SK-N-SH treated with all-trans-retinoic acid at 6 μM for 48 hours (cell line): Measurements from ENCODE around the gene DCDC1.
A peak's percentile ranks its signal among the peaks of the same experiment; 100 is the strongest.

Experiments
- ATAC-seq: fragments of 200-7000 bp; cut with Tn5 transposase; 3 replicates; pipeline ENCODE4 v1.9.1; 2020; ENCODE audit warnings: mild to moderate bottlenecking, moderate library complexity
- ARNTL ChIP-seq: fragments of 450-650 bp; formaldehyde crosslinking; IDR thresholded peaks from 2 replicates; pipeline ENCODE4 v1.5.0; 2020; ENCODE audit warnings: low read depth, mild to moderate bottlenecking, moderate library complexity, borderline replicate concordance
- BACH2 ChIP-seq: fragments of 250-450 bp; sonication (Bioruptor Pico); IDR thresholded peaks from 2 replicates; pipeline ENCODE4 v1.9.0; 2021; ENCODE audit warnings: mild to moderate bottlenecking, borderline replicate concordance
- CSDC2 ChIP-seq: fragments of 250-450 bp; sonication (Bioruptor Pico); IDR thresholded peaks from 2 replicates; pipeline ENCODE4 v1.5.0; 2020; ENCODE audit warnings: mild to moderate bottlenecking, moderate library complexity
- ESRRG ChIP-seq: fragments of 250-450 bp; sonication (Bioruptor Pico); IDR thresholded peaks from 2 replicates; pipeline ENCODE4 v1.6.1; 2021; ENCODE audit warnings: mild to moderate bottlenecking
- GLIS3 ChIP-seq: fragments of 250-450 bp; sonication (Bioruptor Pico); IDR thresholded peaks from 2 replicates; pipeline ENCODE4 v1.5.0; 2020; ENCODE audit warnings: mild to moderate bottlenecking, moderate library complexity
- ISL1 ChIP-seq: fragments of 250-450 bp; sonication (Bioruptor Pico); IDR thresholded peaks from 2 replicates; pipeline ENCODE4 v2.1.2; 2022; ENCODE audit warnings: mild to moderate bottlenecking, moderate library complexity
- RARB ChIP-seq: fragments of 250-450 bp; sonication (Bioruptor Pico); IDR thresholded peaks from 2 replicates; pipeline ENCODE4 v1.8.0; 2021; ENCODE audit warnings: mild to moderate bottlenecking, moderate library complexity
- SNAI2 ChIP-seq: fragments of 250-450 bp; sonication (Bioruptor Pico); IDR thresholded peaks from 2 replicates; pipeline ENCODE4 v1.5.0; 2020; ENCODE audit warnings: mild to moderate bottlenecking, moderate library complexity
- TCF4 ChIP-seq: fragments of 250-450 bp; sonication (Bioruptor Pico); IDR thresholded peaks from 2 replicates; pipeline ENCODE4 v1.8.0; 2021; ENCODE audit warnings: mild to moderate bottlenecking, moderate library complexity, borderline replicate concordance
- TOX ChIP-seq: fragments of 250-450 bp; sonication (Bioruptor Pico); IDR thresholded peaks from 2 replicates; pipeline ENCODE4 v1.8.0; 2021; ENCODE audit warnings: mild to moderate bottlenecking, moderate library complexity, borderline replicate concordance
- ZC3H10 ChIP-seq: fragments of 250-450 bp; sonication (Bioruptor Pico); IDR thresholded peaks from 2 replicates; pipeline ENCODE4 v1.5.1; 2021; ENCODE audit warnings: mild to moderate bottlenecking, moderate library complexity
- ZFP3 ChIP-seq: fragments of 250-450 bp; sonication (Bioruptor Pico); IDR thresholded peaks from 2 replicates; pipeline ENCODE4 v1.5.0; 2020; ENCODE audit warnings: mild to moderate bottlenecking, moderate library complexity
- ZNF565 ChIP-seq: fragments of 450-650 bp; formaldehyde crosslinking; conservative IDR thresholded peaks from 2 replicates; pipeline ENCODE4 v1.5.0; 2020; ENCODE audit warnings: low read depth, mild to moderate bottlenecking, moderate library complexity
- ZNF70 ChIP-seq: fragments of 450-650 bp; formaldehyde crosslinking; IDR thresholded peaks from 2 replicates; pipeline ENCODE4 v1.5.0; 2020; ENCODE audit warnings: mild to moderate bottlenecking, moderate library complexity
- ZNF8 ChIP-seq: fragments of 450-650 bp; formaldehyde crosslinking; IDR thresholded peaks from 2 replicates; pipeline ENCODE4 v1.5.0; 2020; ENCODE audit warnings: mild to moderate bottlenecking, moderate library complexity
- TF ChIP-seq, protein P1 (sequence below): fragments of 250-450 bp; sonication (Bioruptor Pico); IDR thresholded peaks from 2 replicates; pipeline ENCODE4 v1.5.0; 2020; ENCODE audit warnings: mild to moderate bottlenecking, moderate library complexity
- TF ChIP-seq, protein P2 (sequence below): fragments of 250-450 bp; sonication (Bioruptor Pico); IDR thresholded peaks from 2 replicates; pipeline ENCODE4 v1.8.0; 2020; ENCODE audit warnings: mild to moderate bottlenecking, moderate library complexity, borderline replicate concordance
- TF ChIP-seq, protein P3 (sequence below): fragments of 250-450 bp; sonication (Bioruptor Pico); IDR thresholded peaks from 2 replicates; pipeline ENCODE4 v1.5.1; 2020; ENCODE audit warnings: low read depth, mild to moderate bottlenecking, moderate library complexity
- TF ChIP-seq, protein P4 (sequence below): fragments of 250-450 bp; sonication (Bioruptor Pico); IDR thresholded peaks from 2 replicates; pipeline ENCODE4 v1.8.0; 2021; ENCODE audit warnings: low read depth, mild to moderate bottlenecking, moderate library complexity, borderline replicate concordance

DCDC1 gene

DNA sequence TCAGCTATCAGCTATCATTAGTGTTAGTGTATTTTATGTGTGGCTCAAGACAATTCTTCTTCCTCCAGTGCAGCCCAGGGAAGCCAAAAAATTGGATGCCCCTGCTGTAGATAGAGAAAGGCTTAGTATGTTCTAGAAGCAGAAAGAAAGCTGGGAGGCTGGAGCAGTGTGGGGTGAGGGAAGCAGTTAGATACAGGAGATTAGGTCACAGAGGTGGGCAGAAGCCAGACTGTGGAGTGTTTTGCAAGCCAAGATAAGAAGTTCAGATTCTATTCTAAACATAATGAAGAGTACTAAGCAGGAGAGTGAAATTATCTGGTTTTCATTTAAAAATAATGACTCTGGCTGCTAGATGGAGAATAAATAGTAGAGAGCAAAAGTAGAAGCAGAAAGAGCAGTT is 381.7 kb downstream of the DCDC1 start:
- no peak for ATAC-seq
- TF ChIP-seq ZNF70 (CRISPR knock-in tag): no peak
- TF ChIP-seq BACH2 (CRISPR knock-in tag): no peak
- TF ChIP-seq GLIS3 (CRISPR knock-in tag): no peak
- TF ChIP-seq, protein P1, sequence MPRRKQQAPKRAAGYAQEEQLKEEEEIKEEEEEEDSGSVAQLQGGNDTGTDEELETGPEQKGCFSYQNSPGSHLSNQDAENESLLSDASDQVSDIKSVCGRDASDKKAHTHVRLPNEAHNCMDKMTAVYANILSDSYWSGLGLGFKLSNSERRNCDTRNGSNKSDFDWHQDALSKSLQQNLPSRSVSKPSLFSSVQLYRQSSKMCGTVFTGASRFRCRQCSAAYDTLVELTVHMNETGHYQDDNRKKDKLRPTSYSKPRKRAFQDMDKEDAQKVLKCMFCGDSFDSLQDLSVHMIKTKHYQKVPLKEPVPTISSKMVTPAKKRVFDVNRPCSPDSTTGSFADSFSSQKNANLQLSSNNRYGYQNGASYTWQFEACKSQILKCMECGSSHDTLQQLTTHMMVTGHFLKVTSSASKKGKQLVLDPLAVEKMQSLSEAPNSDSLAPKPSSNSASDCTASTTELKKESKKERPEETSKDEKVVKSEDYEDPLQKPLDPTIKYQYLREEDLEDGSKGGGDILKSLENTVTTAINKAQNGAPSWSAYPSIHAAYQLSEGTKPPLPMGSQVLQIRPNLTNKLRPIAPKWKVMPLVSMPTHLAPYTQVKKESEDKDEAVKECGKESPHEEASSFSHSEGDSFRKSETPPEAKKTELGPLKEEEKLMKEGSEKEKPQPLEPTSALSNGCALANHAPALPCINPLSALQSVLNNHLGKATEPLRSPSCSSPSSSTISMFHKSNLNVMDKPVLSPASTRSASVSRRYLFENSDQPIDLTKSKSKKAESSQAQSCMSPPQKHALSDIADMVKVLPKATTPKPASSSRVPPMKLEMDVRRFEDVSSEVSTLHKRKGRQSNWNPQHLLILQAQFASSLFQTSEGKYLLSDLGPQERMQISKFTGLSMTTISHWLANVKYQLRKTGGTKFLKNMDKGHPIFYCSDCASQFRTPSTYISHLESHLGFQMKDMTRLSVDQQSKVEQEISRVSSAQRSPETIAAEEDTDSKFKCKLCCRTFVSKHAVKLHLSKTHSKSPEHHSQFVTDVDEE: no peak
- no peak for TF ChIP-seq ZNF8
- no peak for TF ChIP-seq ARNTL (CRISPR knock-in tag)
- TF ChIP-seq, protein P2, sequence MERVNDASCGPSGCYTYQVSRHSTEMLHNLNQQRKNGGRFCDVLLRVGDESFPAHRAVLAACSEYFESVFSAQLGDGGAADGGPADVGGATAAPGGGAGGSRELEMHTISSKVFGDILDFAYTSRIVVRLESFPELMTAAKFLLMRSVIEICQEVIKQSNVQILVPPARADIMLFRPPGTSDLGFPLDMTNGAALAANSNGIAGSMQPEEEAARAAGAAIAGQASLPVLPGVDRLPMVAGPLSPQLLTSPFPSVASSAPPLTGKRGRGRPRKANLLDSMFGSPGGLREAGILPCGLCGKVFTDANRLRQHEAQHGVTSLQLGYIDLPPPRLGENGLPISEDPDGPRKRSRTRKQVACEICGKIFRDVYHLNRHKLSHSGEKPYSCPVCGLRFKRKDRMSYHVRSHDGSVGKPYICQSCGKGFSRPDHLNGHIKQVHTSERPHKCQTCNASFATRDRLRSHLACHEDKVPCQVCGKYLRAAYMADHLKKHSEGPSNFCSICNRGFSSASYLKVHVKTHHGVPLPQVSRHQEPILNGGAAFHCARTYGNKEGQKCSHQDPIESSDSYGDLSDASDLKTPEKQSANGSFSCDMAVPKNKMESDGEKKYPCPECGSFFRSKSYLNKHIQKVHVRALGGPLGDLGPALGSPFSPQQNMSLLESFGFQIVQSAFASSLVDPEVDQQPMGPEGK: no peak

DNA sequence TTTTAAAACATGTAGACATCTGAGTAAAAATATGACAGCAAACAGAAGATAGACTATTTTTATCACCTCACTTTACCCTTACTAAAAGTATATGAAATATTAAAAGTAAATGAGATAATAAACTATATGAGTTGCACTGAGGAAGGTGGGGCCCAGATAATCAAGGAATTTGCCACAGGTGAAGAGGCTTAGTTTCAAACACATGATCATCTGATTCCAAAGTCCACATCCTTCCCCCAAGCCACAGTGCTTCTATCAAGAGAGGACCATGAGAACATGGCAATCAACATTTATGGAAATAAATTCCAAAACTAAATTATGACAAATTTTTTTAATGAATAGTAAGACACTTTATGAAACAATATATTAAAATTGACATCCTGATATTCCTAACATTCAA is 384.0 kb downstream of the DCDC1 start:
- TF ChIP-seq TCF4 (CRISPR knock-in tag) (no peak), RARB (CRISPR knock-in tag) (no peak), ZFP3 (CRISPR knock-in tag) (no peak), BACH2 (CRISPR knock-in tag) (no peak), ARNTL (CRISPR knock-in tag) (no peak), ZNF565 (CRISPR knock-in tag) (no peak)
- TF ChIP-seq, protein P1: no peak
- TF ChIP-seq, protein P3, sequence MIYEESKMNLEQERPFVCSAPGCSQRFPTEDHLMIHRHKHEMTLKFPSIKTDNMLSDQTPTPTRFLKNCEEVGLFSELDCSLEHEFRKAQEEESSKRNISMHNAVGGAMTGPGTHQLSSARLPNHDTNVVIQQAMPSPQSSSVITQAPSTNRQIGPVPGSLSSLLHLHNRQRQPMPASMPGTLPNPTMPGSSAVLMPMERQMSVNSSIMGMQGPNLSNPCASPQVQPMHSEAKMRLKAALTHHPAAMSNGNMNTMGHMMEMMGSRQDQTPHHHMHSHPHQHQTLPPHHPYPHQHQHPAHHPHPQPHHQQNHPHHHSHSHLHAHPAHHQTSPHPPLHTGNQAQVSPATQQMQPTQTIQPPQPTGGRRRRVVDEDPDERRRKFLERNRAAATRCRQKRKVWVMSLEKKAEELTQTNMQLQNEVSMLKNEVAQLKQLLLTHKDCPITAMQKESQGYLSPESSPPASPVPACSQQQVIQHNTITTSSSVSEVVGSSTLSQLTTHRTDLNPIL (CRISPR knock-in tag): no peak
- TF ChIP-seq, protein P4, sequence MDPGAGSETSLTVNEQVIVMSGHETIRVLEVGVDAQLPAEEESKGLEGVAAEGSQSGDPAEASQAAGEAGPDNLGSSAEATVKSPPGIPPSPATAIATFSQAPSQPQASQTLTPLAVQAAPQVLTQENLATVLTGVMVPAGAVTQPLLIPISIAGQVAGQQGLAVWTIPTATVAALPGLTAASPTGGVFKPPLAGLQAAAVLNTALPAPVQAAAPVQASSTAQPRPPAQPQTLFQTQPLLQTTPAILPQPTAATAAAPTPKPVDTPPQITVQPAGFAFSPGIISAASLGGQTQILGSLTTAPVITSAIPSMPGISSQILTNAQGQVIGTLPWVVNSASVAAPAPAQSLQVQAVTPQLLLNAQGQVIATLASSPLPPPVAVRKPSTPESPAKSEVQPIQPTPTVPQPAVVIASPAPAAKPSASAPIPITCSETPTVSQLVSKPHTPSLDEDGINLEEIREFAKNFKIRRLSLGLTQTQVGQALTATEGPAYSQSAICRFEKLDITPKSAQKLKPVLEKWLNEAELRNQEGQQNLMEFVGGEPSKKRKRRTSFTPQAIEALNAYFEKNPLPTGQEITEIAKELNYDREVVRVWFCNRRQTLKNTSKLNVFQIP (CRISPR knock-in tag): no peak
- no peak for ATAC-seq

DNA sequence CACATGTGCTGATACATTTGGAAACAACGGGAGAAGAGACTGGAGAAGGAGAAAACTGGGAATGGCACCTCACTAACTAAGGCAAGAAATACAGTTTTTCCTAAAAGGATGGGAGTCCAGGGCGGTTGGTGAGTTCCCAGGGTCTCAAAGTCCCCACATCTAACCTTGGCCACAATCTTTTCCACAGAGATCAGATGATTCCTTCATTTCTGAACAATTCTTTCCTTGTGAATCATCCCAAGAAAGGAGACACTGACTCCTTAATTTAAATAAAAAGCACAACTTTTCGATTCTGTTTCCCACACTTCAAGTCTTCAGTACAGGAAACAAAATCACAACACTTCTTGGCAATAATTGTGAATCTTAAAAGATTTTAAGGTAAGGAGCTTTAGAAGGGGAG is 384.7 kb downstream of the DCDC1 start:
- ATAC-seq: peak; percentile 27; the same call in 1 of the 3 replicates
- TF ChIP-seq SNAI2 (no peak), ZC3H10 (CRISPR knock-in tag) (no peak), TOX (no peak), GLIS3 (CRISPR knock-in tag) (no peak), ZFP3 (CRISPR knock-in tag) (no peak), RARB (CRISPR knock-in tag) (no peak), CSDC2 (CRISPR knock-in tag) (no peak), ESRRG (CRISPR knock-in tag) (no peak), ISL1 (CRISPR knock-in tag) (no peak), BACH2 (CRISPR knock-in tag) (no peak)
- TF ChIP-seq, protein P1: no peak
- TF ChIP-seq, protein P4 (CRISPR knock-in tag): no peak
